Endothelial cell of umbilical vein (primary cell): Measurements from ENCODE around the gene SPG11. TPM values are rescaled to one million over a fixed set of nuclear protein-coding genes. Genes with fewer than 3 reads are reported as not detected.
A peak's percentile ranks its signal among the peaks of the same experiment; 100 is the strongest.

Source experiments
- BruUV-seq: library from RNA; stranded (reverse); fragments of 400-500 nt; replicated peaks from 2 replicates; lab custom pipeline; 2021; lab: Mats Ljungman, UMichigan
- CTCF ChIA-PET: fragments of 300-600, 350-600 bp; sonication (Branson Sonifier 250); formaldehyde crosslinking; loops from one replicate; lab custom pipeline; 2021; ENCODE audit warnings: antibody characterized with exemption, inconsistent platforms; lab: Charles Lee
- POLR2A ChIA-PET: fragments of 300-600, 350-600 bp; sonication (Branson Sonifier 250); formaldehyde crosslinking; loops from one replicate; lab custom pipeline; 2021; ENCODE audit warnings: antibody characterized with exemption, inconsistent platforms; lab: Charles Lee
- DNase-seq: peaks from one replicate; pipeline ENCODE4 v3.0.0-alpha.2; 2011; ENCODE audit warnings: low read depth, low spot score
- FAIRE-seq: peaks from 2 replicates; lab custom pipeline; 2011; peaks lifted over from hg19 to GRCh38; lab: Jason Lieb, UNC
- H2AFZ ChIP-seq: 2 replicates; pipeline ENCODE4 v1.6.0; 2012; ENCODE audit warnings: low read depth, low read length, control low read depth, inconsistent platforms
- H3K27ac ChIP-seq: 2 replicates; pipeline ENCODE4 v1.5.1; 2011; ENCODE audit warnings: low read depth, mild to moderate bottlenecking, control low read depth, low read length, moderate library complexity; ENCODE audit not compliant: insufficient read depth
- H3K27me3 ChIP-seq, 2 experiments: 2 replicates each; pipeline versions ENCODE4 v1.6.0 to v1.6.1; 2011; ENCODE audit warnings: low read length in 2 of 2, mixed read lengths in 1 of 2; ENCODE audit not compliant: control insufficient read depth in 2 of 2, insufficient read depth in 2 of 2
- H3K36me3 ChIP-seq, 2 experiments: 2 replicates in 1 of 2; 3 replicates in 1 of 2; pipeline ENCODE4 v1.5.1; 2011; ENCODE audit warnings: low read length in 2 of 2, mild to moderate bottlenecking in 1 of 2, moderate library complexity in 1 of 2; ENCODE audit not compliant: control insufficient read depth in 2 of 2, insufficient read depth in 2 of 2; ENCODE audit errors: extremely low read depth in 1 of 2
- H3K4me1 ChIP-seq: 3 replicates; pipeline ENCODE4 v1.5.1; 2011; ENCODE audit warnings: mild to moderate bottlenecking, low read length; ENCODE audit not compliant: control insufficient read depth, insufficient read depth; ENCODE audit errors: extremely low read depth
- H3K4me2 ChIP-seq: 2 replicates; pipeline ENCODE4 v1.6.1; 2011; ENCODE audit warnings: low read length, control low read depth, mixed read lengths; ENCODE audit not compliant: insufficient read depth
- H3K4me3 ChIP-seq, 3 experiments: fragments of 200-600 bp in 1 of 3; sonication (generic), shearing (Covaris generic) in 1 of 3; replicated peaks in 1 of 3; 2 replicates each; pipeline ENCODE4 v1.5.1; 2011 to 2016; ENCODE audit warnings: control low read depth in 3 of 3, low read length in 3 of 3, mild to moderate bottlenecking in 2 of 3, inconsistent platforms in 1 of 3, low read depth in 1 of 3, moderate library complexity in 1 of 3; ENCODE audit not compliant: insufficient read depth in 1 of 3
- H3K79me2 ChIP-seq: 2 replicates; pipeline ENCODE4 v1.6.0; 2012; ENCODE audit warnings: low read length, inconsistent platforms; ENCODE audit not compliant: control insufficient read depth, insufficient read depth
- H3K9ac ChIP-seq: replicated peaks from 2 replicates; pipeline ENCODE3; 2011; ENCODE audit warnings: low read length, control low read depth; ENCODE audit not compliant: insufficient read depth; ENCODE audit errors: extremely low read depth
- H3K9me1 ChIP-seq: replicated peaks from 3 replicates; pipeline ENCODE4 v1.6.0; 2011; ENCODE audit warnings: mild to moderate bottlenecking, low read length; ENCODE audit not compliant: control insufficient read depth, insufficient read depth; ENCODE audit errors: extremely low read depth
- H3K9me3 ChIP-seq: replicated peaks from 2 replicates; pipeline ENCODE4 v1.5.1; 2012; ENCODE audit warnings: low read length, inconsistent platforms; ENCODE audit not compliant: control insufficient read depth, insufficient read depth
- H4K20me1 ChIP-seq: replicated peaks from 2 replicates; pipeline ENCODE3; 2011; ENCODE audit warnings: mild to moderate bottlenecking, low read length; ENCODE audit not compliant: control insufficient read depth, insufficient read depth; ENCODE audit errors: extremely low read depth
- GATA2 ChIP-seq: IDR thresholded peaks from 2 replicates; pipeline ENCODE4 v1.7.0; 2011; ENCODE audit warnings: low read depth, mild to moderate bottlenecking, moderate library complexity, mixed read lengths, low read length; ENCODE audit not compliant: insufficient read length, insufficient read depth
- POLR2A ChIP-seq: IDR thresholded peaks from 2 replicates; pipeline ENCODE4 v1.6.1; 2012; ENCODE audit warnings: low read depth, mild to moderate bottlenecking, control low read depth, low read length
- POLR2AphosphoS5 ChIP-seq: IDR thresholded peaks from 2 replicates; pipeline ENCODE4 v1.6.1; 2012; ENCODE audit warnings: low read depth, mild to moderate bottlenecking, control low read depth, low read length, moderate library complexity; ENCODE audit not compliant: insufficient read depth
- dilution Hi-C: fragments of 300-500 bp; cut with MboI; formaldehyde crosslinking; loops from one replicate; pipeline ENCODE4 v1.15.0; 2019; ENCODE audit warnings: low sequenced_read_pairs; ENCODE audit not compliant: extremely low pct_ligation_motif_present
- intact Hi-C: fragments of 100-400 bp; cut with micrococcal nuclease; formaldehyde crosslinking; loops from one replicate; pipeline ENCODE4 v1.10.0; 2022
- polyA plus RNA-seq, 4 experiments: library from polyadenylated mRNA; depleted of rRNA in 3 of 4; stranded (reverse) in 3 of 4; unstranded in 1 of 4; fragments of >200 nt; gene quantifications; 2 replicates each; pipeline versions ENCODE4 v1.2.1 to v1.2.3, GENCODE V29; 2011 to 2012; ENCODE audit warnings: missing spikeins in 1 of 4
- total RNA-seq: library from RNA; stranded (reverse); gene quantifications from 2 replicates; pipeline ENCODE4 v1.2.3, GENCODE V29; 2021
- TF ChIP-seq, protein P1 (sequence below), 2 donors: IDR thresholded peaks; 1 replicate in 1 of 2; 2 replicates in 1 of 2; pipeline ENCODE4 v1.5.1; 2011; ENCODE audit warnings: low read length in 2 of 2, mild to moderate bottlenecking in 2 of 2, moderate library complexity in 2 of 2, control low read depth in 1 of 2, inconsistent platforms in 1 of 2, low read depth in 1 of 2; ENCODE audit not compliant: insufficient read depth in 1 of 2; ENCODE audit errors: extremely low read depth in 1 of 2

SPG11 gene
- total and polyA plus RNA-seq, 2 donors (not counting 3 experiments of a cell fraction or from before 2014, with no cell fraction given), result 30.7 to 53.5 TPM

DNA sequence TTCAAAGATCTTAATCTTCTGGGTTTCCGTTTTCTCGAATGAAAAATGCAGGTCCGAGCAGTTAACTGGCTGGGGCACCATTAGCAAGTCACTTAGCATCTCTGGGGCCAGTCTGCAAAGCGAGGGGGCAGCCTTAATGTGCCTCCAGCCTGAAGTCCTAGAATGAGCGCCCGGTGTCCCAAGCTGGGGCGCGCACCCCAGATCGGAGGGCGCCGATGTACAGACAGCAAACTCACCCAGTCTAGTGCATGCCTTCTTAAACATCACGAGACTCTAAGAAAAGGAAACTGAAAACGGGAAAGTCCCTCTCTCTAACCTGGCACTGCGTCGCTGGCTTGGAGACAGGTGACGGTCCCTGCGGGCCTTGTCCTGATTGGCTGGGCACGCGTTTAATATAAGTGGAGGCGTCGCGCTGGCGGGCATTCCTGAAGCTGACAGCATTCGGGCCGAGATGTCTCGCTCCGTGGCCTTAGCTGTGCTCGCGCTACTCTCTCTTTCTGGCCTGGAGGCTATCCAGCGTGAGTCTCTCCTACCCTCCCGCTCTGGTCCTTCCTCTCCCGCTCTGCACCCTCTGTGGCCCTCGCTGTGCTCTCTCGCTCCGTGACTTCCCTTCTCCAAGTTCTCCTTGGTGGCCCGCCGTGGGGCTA is 47.8 kb upstream of the SPG11 start, which contains the start of the genes B2M and PATL2:
B2M (plus strand) TSS at position 422 of the 647 bp plus-strand sequence; CDS start at position 452, 30 bp downstream.
PATL2 (minus strand) TSS at position 228 of the 647 bp plus-strand sequence. CDS start 34,833 bp downstream, outside the sequence.
- Histone ChIP-seq H3K79me2 (peaks cover 44% of the 10 kb centered on the region), H3K9me3 (no peaks in the 10 kb centered on the region), H3K9ac (peak within 1 kb of the TSS; percentile 97), H2AFZ (peak within 1 kb of the TSS; percentile 85), H3K27ac (peak within 1 kb of the TSS; percentile 92), H3K9me1 (no peaks in the 10 kb centered on the region), H3K4me1 (peaks cover 4% of the 10 kb centered on the region), H3K4me2 (peak within 1 kb of the TSS; percentile 96), H4K20me1 (peaks cover 5% of the 10 kb centered on the region), H3K36me3 (peaks cover 6 to 9% of the 10 kb centered on the region in 2 experiments), H3K4me3 (peak within 1 kb of the TSS; percentile 79 to 96 (median 87)), H3K27me3 (no peaks in the 10 kb centered on the region)
- TF ChIP-seq POLR2AphosphoS5 (peak; percentile 100), GATA2 (peak; percentile 60), POLR2A (peak; percentile 100)
- TF ChIP-seq, protein P1, sequence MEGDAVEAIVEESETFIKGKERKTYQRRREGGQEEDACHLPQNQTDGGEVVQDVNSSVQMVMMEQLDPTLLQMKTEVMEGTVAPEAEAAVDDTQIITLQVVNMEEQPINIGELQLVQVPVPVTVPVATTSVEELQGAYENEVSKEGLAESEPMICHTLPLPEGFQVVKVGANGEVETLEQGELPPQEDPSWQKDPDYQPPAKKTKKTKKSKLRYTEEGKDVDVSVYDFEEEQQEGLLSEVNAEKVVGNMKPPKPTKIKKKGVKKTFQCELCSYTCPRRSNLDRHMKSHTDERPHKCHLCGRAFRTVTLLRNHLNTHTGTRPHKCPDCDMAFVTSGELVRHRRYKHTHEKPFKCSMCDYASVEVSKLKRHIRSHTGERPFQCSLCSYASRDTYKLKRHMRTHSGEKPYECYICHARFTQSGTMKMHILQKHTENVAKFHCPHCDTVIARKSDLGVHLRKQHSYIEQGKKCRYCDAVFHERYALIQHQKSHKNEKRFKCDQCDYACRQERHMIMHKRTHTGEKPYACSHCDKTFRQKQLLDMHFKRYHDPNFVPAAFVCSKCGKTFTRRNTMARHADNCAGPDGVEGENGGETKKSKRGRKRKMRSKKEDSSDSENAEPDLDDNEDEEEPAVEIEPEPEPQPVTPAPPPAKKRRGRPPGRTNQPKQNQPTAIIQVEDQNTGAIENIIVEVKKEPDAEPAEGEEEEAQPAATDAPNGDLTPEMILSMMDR (IDR thresholded peaks at IDR 0.05; ENCODE audit: extremely low read depth in 1 of 2, insufficient read depth in 1 of 2, low read depth in 1 of 2, low read length in 2 of 2), result no peak
- BruUV-seq, result no TSS peak
- DNase-seq (peak; percentile 98), FAIRE-seq (peak; percentile 91)
- CTCF ChIA-PET, result interaction anchor here (0.6 to 6.8 kb wide), 10 partner anchors 11 to 326 kb away, joined by 3 to 107 read pairs (median 4); partner anchors contain the start of genes SPG11 and TRIM69
- POLR2A ChIA-PET, result interaction anchor here (0.6 to 5.3 kb wide), 11 partner anchors 9 to 48 kb away, joined by 3 to 63 read pairs (median 5); partner anchors contain the start of genes SPG11 and TRIM69
- dilution Hi-C loops, result no loop called here
- intact Hi-C loops, result loop anchor here (1.0 to 10.0 kb wide), 3 partner anchors 48 to 484 kb away; partner anchors contain the start of gene SPG11
